ENCODE data around the gene FAM161B. TPM values are rescaled to one million over a fixed set of nuclear protein-coding genes. Genes with fewer than 3 reads are reported as not detected.

The FAM161B gene
- total and polyA plus RNA-seq, 2 of the 4 experiments (the other 2 are of a cell fraction): 1.9 to 2.5 TPM

DNA sequence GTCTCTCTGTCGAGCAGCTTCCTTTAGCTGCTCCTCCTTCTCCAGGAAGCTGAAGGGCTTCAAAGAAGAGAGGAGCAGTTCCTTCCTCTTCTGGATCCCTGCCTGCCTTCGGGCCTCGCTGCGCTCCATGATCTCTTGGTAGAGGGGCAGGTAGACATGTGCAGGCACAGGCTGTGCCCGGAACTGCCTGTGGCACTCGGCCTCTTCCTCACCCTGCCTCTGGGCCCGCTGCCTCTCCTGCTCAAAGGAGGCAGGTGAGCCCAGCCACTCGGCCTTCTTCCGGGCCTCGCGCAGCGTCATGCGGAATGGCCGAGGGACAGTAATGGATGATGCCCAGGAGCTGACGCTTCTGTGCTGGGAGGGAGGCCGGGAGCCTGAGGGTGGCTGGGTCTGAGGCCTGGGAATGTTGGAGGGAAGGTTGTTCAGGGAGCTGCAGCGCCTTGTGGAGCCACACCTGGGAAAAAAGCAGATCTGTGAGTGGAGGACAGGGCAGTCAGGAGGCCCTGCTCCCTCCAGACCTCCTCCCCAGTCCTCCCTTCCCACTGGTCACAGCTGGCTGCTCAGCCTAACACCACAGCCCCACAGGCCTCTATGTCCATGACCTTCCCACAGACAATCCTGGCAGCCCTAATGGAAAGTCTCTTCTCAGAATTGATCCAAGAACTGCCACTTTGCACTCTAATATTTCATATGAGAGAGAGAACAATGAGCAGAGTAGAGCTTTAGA, 5.3 kb downstream of the FAM161B start:
- Histone ChIP-seq H3K18ac (ENCODE audit: low read depth, low read length) (no peak overlapping the region), H3K9me3 (ENCODE audit: control insufficient read depth, insufficient read depth, low read length) (no peaks in the 10 kb centered on the region), H3K27me3 (ENCODE audit: control insufficient read depth, insufficient read depth, low read length) (no peaks in the 10 kb centered on the region), H2AFZ (replicated peaks; ENCODE audit: low read length, poor library complexity) (no peak overlapping the region), H4K5ac (ENCODE audit: low read depth, low read length) (no peak overlapping the region), H2BK120ac (ENCODE audit: low read depth, low read length) (no peak overlapping the region), H4K91ac (ENCODE audit: insufficient read depth, low read depth, low read length) (no peak overlapping the region), H2BK5ac (ENCODE audit: low read depth, low read length, poor library complexity, severe bottlenecking) (no peak overlapping the region), H3K14ac (replicated peaks; ENCODE audit: low read depth, low read length) (no peak overlapping the region), H4K20me1 (ENCODE audit: insufficient read depth, low read length) (no peaks in the 10 kb centered on the region), H3K27ac (ENCODE audit: insufficient read depth, low read length) (no peak overlapping the region), H3K9me1 (ENCODE audit: insufficient read depth, low read length) (peaks cover 3% of the 10 kb centered on the region), H2AK5ac (ENCODE audit: low read depth, low read length) (no peak overlapping the region), H3K23ac (ENCODE audit: low read depth, low read length) (no peak overlapping the region), H3K4me3 (ENCODE audit: insufficient read depth, low read depth, low read length) (no peak overlapping the region), H3K79me1 (ENCODE audit: low read depth in 1 of 2, low read length in 2 of 2) (no peaks in the 10 kb centered on the region), H3K4me2 (ENCODE audit: low read depth, low read length) (no peak overlapping the region), H2AK9ac (replicated peaks; ENCODE audit: low read depth, low read length, poor library complexity) (peak overlapping the region; percentile 37), H3K4me1 (ENCODE audit: control insufficient read depth, insufficient read depth, low read length) (peaks cover 8% of the 10 kb centered on the region), H2BK20ac (ENCODE audit: low read depth, low read length) (no peak overlapping the region), H3K56ac (ENCODE audit: extremely low read depth, insufficient read depth, low read length) (no peak overlapping the region), H2BK15ac (ENCODE audit: low read depth, low read length) (no peak overlapping the region), H4K8ac (ENCODE audit: low read depth in 2 of 2, low read length in 2 of 2) (no peak overlapping the region), H3K36me3 (ENCODE audit: control insufficient read depth, insufficient read depth, low read length) (peaks cover 14% of the 10 kb centered on the region), H3K4ac (ENCODE audit: low read depth, low read length) (no peak overlapping the region), H3K9ac (ENCODE audit: low read depth, low read length) (no peak overlapping the region)
- dilution Hi-C loops (cut with HindIII; ENCODE audit: low sequenced_read_pairs, unreplicated experiment): no loop called here
- ATAC-seq (ENCODE audit: low read depth) (no peak), DNase-seq (no peak)
- intact Hi-C loops (cut with micrococcal nuclease): no loop called here
- no TSS peak for BruUV-seq (replicated peaks)
- TF ChIP-seq, protein P1, sequence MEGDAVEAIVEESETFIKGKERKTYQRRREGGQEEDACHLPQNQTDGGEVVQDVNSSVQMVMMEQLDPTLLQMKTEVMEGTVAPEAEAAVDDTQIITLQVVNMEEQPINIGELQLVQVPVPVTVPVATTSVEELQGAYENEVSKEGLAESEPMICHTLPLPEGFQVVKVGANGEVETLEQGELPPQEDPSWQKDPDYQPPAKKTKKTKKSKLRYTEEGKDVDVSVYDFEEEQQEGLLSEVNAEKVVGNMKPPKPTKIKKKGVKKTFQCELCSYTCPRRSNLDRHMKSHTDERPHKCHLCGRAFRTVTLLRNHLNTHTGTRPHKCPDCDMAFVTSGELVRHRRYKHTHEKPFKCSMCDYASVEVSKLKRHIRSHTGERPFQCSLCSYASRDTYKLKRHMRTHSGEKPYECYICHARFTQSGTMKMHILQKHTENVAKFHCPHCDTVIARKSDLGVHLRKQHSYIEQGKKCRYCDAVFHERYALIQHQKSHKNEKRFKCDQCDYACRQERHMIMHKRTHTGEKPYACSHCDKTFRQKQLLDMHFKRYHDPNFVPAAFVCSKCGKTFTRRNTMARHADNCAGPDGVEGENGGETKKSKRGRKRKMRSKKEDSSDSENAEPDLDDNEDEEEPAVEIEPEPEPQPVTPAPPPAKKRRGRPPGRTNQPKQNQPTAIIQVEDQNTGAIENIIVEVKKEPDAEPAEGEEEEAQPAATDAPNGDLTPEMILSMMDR (conservative IDR thresholded peaks at IDR 0.05; ENCODE audit: low read depth, low read length): no peak
- TF ChIP-seq CHD1 (IDR thresholded peaks at IDR 0.05; ENCODE audit: low read depth, low read length): no peak
- TF ChIP-seq MAFK (IDR thresholded peaks at IDR 0.05; ENCODE audit: low read depth, low read length): no peak
- TF ChIP-seq ELK1 (IDR thresholded peaks at IDR 0.05; ENCODE audit: borderline replicate concordance, low read depth, low read length): no peak
- TF ChIP-seq SMC3 (IDR thresholded peaks at IDR 0.05; ENCODE audit: low read depth, low read length): no peak
- TF ChIP-seq RAD21 (IDR thresholded peaks at IDR 0.05; ENCODE audit: low read length): no peak
- TF ChIP-seq RFX5 (IDR thresholded peaks at IDR 0.05; ENCODE audit: low read depth, low read length): no peak
- TF ChIP-seq MXI1 (IDR thresholded peaks at IDR 0.05; ENCODE audit: borderline replicate concordance, low read depth, low read length): no peak
- no peak for TF ChIP-seq BHLHE40 (IDR thresholded peaks at IDR 0.05; ENCODE audit: low read depth, low read length)
- TF ChIP-seq CEBPB (IDR thresholded peaks at IDR 0.05; ENCODE audit: low read depth, low read length): no peak
- TF ChIP-seq, protein P2, sequence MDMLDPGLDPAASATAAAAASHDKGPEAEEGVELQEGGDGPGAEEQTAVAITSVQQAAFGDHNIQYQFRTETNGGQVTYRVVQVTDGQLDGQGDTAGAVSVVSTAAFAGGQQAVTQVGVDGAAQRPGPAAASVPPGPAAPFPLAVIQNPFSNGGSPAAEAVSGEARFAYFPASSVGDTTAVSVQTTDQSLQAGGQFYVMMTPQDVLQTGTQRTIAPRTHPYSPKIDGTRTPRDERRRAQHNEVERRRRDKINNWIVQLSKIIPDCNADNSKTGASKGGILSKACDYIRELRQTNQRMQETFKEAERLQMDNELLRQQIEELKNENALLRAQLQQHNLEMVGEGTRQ (IDR thresholded peaks at IDR 0.05; ENCODE audit: low read depth, low read length): no peak
- TF ChIP-seq FOS (IDR thresholded peaks at IDR 0.05; ENCODE audit: low read depth, low read length): no peak
- CTCF ChIA-PET: no interaction called here
- POLR2A ChIA-PET (ENCODE audit: unreplicated experiment): interaction anchor here (0.5 kb wide), 1 partner anchor 9 kb away, joined by 3 read pairs; no protein-coding TSS in a partner anchor
- 100% methylated on average over 1 of the region's 17 CpGs; no CpG with 5 or more reads in 1 of the 2 experiments for WGBS, 2 experiments (ENCODE audit: extremely low coverage in 2 of 2, insufficient read length in 1 of 2)
- in situ Hi-C loops (cut with MboI; ENCODE audit: low sequenced_read_pairs): no loop called here

Measured in IMR-90 (cell line).